Measurements from ENCODE around the gene ING3.

GRCh38 chr7:120995654-120996053 is 45.1 kb downstream of the ING3 start:
- TF ChIP-seq POLR2A (IDR thresholded peaks at IDR 0.05; ENCODE audit: low read depth, low read length) (no peak), CTCF (IDR thresholded peaks at IDR 0.05; ENCODE audit: extremely low read depth in 1 of 2, insufficient read depth in 1 of 2, low read depth in 1 of 2, low read length in 2 of 2) (no peak)
